Neural progenitor cell (in vitro differentiated cells): ENCODE results near the gene DPRX.

Source experiments
- EZH2 ChIP-seq: fragments of 200-600 bp; sonication (generic); IDR thresholded peaks from 2 replicates; pipeline ENCODE4 v1.6.1; 2017; ENCODE audit warnings: antibody characterized with exemption, mild to moderate bottlenecking, moderate library complexity
- TF ChIP-seq, protein P1 (sequence below): fragments of 200-600 bp; sonication (generic); IDR thresholded peaks from 2 replicates; pipeline ENCODE4 v1.5.1; 2017; ENCODE audit warnings: antibody characterized with exemption, mild to moderate bottlenecking

DNA sequence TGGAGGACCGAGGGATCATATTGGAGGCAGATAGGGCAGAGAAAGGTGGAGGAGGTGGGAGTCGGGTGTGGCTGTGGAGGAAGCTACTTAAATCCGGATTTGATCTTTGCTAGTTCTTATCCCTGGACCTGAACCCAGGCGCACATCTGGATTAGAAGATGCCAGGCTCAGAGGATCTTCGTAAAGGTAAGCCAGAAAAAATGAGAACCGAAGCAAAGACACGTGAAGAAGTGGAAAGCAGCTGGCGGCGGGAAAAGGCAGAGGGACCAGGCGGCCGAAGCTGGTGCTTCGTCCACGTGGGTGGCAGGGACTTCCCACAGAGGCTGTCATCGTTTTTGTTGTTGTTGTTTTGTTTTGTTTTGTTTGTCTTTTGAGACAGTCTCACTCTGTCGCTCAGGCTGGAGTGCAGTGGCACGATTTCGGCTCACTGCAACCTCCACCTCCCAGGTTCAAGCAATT lies at the start of gene DPRX:
- TF ChIP-seq, protein P1, sequence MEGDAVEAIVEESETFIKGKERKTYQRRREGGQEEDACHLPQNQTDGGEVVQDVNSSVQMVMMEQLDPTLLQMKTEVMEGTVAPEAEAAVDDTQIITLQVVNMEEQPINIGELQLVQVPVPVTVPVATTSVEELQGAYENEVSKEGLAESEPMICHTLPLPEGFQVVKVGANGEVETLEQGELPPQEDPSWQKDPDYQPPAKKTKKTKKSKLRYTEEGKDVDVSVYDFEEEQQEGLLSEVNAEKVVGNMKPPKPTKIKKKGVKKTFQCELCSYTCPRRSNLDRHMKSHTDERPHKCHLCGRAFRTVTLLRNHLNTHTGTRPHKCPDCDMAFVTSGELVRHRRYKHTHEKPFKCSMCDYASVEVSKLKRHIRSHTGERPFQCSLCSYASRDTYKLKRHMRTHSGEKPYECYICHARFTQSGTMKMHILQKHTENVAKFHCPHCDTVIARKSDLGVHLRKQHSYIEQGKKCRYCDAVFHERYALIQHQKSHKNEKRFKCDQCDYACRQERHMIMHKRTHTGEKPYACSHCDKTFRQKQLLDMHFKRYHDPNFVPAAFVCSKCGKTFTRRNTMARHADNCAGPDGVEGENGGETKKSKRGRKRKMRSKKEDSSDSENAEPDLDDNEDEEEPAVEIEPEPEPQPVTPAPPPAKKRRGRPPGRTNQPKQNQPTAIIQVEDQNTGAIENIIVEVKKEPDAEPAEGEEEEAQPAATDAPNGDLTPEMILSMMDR = no peak
- TF ChIP-seq EZH2 = no peak
